DND-41 (cell line): Measurements from ENCODE around the gene DYNLT2B.
"Not testable (repeated sequence)": the region's sequence is repeated elsewhere in the genome, so short reads cannot be mapped to it uniquely, and the experiment has no call there.

Source experiments
- ATAC-seq: fragments of 200-7000 bp; cut with Tn5 transposase; 3 replicates; pipeline ENCODE4 v1.9.1; 2021; ENCODE audit warnings: low read depth; ENCODE audit not compliant: insufficient read depth
- DNase-seq: peaks from one replicate; pipeline ENCODE4 v3.0.0-alpha.2; 2020
- H2AFZ ChIP-seq: 2 replicates; pipeline ENCODE4 v1.6.0; 2012; ENCODE audit warnings: low read depth, low read length
- H3K27ac ChIP-seq: 2 replicates; pipeline ENCODE4 v1.5.1; 2012; ENCODE audit warnings: low read length, inconsistent platforms
- H3K27me3 ChIP-seq: fragments of 200-600 bp; sonication (generic); 2 replicates; pipeline ENCODE4 v1.6.0; 2012; ENCODE audit warnings: low read length, mild to moderate bottlenecking, inconsistent platforms; ENCODE audit not compliant: insufficient read depth, poor library complexity
- H3K36me3 ChIP-seq: 2 replicates; pipeline ENCODE4 v1.5.1; 2012; ENCODE audit warnings: low read length, inconsistent platforms; ENCODE audit not compliant: insufficient read depth
- H3K4me1 ChIP-seq: 2 replicates; pipeline ENCODE4 v1.5.1; 2012; ENCODE audit warnings: mild to moderate bottlenecking, low read length; ENCODE audit not compliant: insufficient read depth
- H3K4me2 ChIP-seq: 2 replicates; pipeline ENCODE4 v1.6.0; 2012; ENCODE audit warnings: mild to moderate bottlenecking, moderate library complexity, low read length, inconsistent platforms; ENCODE audit not compliant: insufficient read depth
- H3K4me3 ChIP-seq, 2 experiments: fragments of 200-600 bp in 1 of 2; shearing (Covaris generic) in 1 of 2; 2 replicates each; pipeline ENCODE4 v1.5.1; 2012 to 2016; ENCODE audit warnings: inconsistent platforms in 2 of 2, low read length in 2 of 2, mild to moderate bottlenecking in 2 of 2, low read depth in 1 of 2, moderate library complexity in 1 of 2
- H3K79me2 ChIP-seq: 2 replicates; pipeline ENCODE4 v1.6.0; 2012; ENCODE audit warnings: low read length, inconsistent platforms; ENCODE audit not compliant: insufficient read depth
- H3K9ac ChIP-seq: 2 replicates; pipeline ENCODE4 v1.6.0; 2012; ENCODE audit warnings: low read depth, mild to moderate bottlenecking, inconsistent platforms, low read length, moderate library complexity
- H3K9me3 ChIP-seq: 2 replicates; pipeline ENCODE4 v1.5.1; 2012; ENCODE audit warnings: low read length, moderate library complexity, mild to moderate bottlenecking, inconsistent platforms; ENCODE audit not compliant: insufficient read depth, severe bottlenecking
- H4K20me1 ChIP-seq: 2 replicates; pipeline ENCODE4 v1.6.0; 2012; ENCODE audit warnings: low read length; ENCODE audit not compliant: insufficient read depth
- EZH2 ChIP-seq: IDR thresholded peaks from 3 replicates; pipeline ENCODE4 v1.6.1; 2012; ENCODE audit warnings: borderline replicate concordance, low read depth, mild to moderate bottlenecking, moderate library complexity, low read length, inconsistent platforms; ENCODE audit not compliant: severe bottlenecking
- TF ChIP-seq, protein P1 (sequence below): IDR thresholded peaks from 2 replicates; pipeline ENCODE4 v1.5.1; 2012; ENCODE audit warnings: borderline replicate concordance, low read length, moderate library complexity, mild to moderate bottlenecking; ENCODE audit not compliant: poor library complexity, severe bottlenecking; ENCODE audit errors: extremely low read depth

Gene DYNLT2B

DNA sequence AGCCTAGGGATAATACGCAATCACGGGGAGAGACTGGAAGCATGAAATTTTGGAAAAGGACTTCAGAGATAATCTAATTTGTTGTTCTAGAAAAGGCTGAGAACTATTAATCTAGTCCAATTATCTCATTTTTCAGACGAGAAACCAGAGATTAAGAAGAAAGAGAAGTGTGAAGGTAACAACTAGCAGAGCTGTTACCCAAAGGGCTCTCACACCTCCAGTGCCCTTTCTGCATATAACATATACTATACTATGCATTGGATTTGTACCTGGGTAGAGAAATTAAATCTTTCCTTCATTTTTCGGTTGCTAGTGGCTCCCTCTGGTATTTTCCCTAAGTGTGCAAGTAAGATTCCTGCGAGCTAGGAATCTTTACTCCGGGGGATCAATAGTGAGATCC is 33.5 kb upstream of the DYNLT2B start:
- Histone ChIP-seq H3K4me2 (no peak overlapping the region), H3K4me1 (no peaks in the 10 kb centered on the region), H4K20me1 (no peaks in the 10 kb centered on the region), H3K4me3 (no peak overlapping the region), H3K27ac (no peak overlapping the region), H3K9ac (no peak overlapping the region), H2AFZ (no peak overlapping the region), H3K27me3 (no peaks in the 10 kb centered on the region), H3K79me2 (no peaks in the 10 kb centered on the region), H3K9me3 (no peaks in the 10 kb centered on the region), H3K36me3 (peaks cover 36% of the 10 kb centered on the region)
- DNase-seq = no peak
- ATAC-seq = no peak
- TF ChIP-seq, protein P1, sequence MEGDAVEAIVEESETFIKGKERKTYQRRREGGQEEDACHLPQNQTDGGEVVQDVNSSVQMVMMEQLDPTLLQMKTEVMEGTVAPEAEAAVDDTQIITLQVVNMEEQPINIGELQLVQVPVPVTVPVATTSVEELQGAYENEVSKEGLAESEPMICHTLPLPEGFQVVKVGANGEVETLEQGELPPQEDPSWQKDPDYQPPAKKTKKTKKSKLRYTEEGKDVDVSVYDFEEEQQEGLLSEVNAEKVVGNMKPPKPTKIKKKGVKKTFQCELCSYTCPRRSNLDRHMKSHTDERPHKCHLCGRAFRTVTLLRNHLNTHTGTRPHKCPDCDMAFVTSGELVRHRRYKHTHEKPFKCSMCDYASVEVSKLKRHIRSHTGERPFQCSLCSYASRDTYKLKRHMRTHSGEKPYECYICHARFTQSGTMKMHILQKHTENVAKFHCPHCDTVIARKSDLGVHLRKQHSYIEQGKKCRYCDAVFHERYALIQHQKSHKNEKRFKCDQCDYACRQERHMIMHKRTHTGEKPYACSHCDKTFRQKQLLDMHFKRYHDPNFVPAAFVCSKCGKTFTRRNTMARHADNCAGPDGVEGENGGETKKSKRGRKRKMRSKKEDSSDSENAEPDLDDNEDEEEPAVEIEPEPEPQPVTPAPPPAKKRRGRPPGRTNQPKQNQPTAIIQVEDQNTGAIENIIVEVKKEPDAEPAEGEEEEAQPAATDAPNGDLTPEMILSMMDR = no peak
- no peak for TF ChIP-seq EZH2

DNA sequence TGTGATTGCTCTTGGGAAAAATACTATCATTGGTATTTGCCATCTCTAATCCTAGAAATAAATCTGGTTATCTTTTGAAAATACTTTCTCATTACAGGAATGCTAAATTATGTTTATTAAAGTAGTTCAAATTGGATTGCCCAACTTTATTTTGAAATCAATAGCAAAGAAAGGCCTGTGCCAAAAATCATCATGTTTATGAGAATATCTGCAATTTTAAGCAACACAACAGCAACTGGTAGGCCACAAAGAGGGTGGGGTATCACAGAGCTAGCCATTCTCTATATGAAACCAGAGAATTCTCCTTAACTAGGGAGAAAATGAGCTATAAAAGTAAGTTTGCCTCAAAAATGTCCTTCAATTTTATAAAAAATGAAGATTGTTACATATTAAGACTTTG is 32.0 kb upstream of the DYNLT2B start:
- DNase-seq (no peak), ATAC-seq (no peak)
- Histone ChIP-seq H3K27ac (no peak overlapping the region), H3K79me2 (no peaks in the 10 kb centered on the region), H3K9ac (no peak overlapping the region), H2AFZ (no peak overlapping the region), H3K9me3 (no peaks in the 10 kb centered on the region), H3K4me2 (no peak overlapping the region), H3K27me3 (no peaks in the 10 kb centered on the region), H4K20me1 (no peaks in the 10 kb centered on the region), H3K36me3 (peaks cover 21% of the 10 kb centered on the region), H3K4me1 (no peaks in the 10 kb centered on the region), H3K4me3 (no peak overlapping the region)
- no peak for TF ChIP-seq EZH2
- TF ChIP-seq, protein P1 = no peak

DNA sequence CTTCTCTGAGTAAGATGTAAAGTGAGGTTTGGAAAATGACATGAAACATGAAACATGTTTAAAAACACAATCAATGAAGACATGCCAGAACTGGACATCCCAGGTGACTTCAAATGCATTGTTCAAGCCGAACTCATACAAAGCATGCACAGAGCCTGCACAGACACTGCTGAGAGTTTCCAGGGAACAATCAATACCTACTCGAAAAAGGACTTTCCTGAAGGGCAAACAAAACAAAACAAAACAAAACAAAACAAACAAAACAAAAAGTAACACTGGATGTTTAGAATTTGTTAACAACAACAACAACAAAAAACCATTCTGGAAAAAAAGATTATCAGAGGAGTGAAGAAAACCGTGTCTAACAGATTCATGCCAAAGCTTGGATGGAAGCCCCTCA is 30.7 kb upstream of the DYNLT2B start:
- TF ChIP-seq, protein P1 = no peak
- no peak for TF ChIP-seq EZH2
- no peaks in the 10 kb centered on the region for H3K9me3 ChIP-seq
- no peaks in the 10 kb centered on the region for H3K4me1 ChIP-seq
- no peak overlapping the region for H3K9ac ChIP-seq
- H4K20me1 ChIP-seq = no peaks in the 10 kb centered on the region
- no peaks in the 10 kb centered on the region for H3K27me3 ChIP-seq
- H3K4me2 ChIP-seq = no peak overlapping the region
- ATAC-seq (no peak), DNase-seq (no peak)
- H3K27ac ChIP-seq = no peak overlapping the region
- H3K36me3 ChIP-seq = peaks cover 9% of the 10 kb centered on the region; the same call in 1 of the 2 replicates
- H3K79me2 ChIP-seq = no peaks in the 10 kb centered on the region
- H3K4me3 ChIP-seq = no peak overlapping the region
- no peak overlapping the region for H2AFZ ChIP-seq

DNA sequence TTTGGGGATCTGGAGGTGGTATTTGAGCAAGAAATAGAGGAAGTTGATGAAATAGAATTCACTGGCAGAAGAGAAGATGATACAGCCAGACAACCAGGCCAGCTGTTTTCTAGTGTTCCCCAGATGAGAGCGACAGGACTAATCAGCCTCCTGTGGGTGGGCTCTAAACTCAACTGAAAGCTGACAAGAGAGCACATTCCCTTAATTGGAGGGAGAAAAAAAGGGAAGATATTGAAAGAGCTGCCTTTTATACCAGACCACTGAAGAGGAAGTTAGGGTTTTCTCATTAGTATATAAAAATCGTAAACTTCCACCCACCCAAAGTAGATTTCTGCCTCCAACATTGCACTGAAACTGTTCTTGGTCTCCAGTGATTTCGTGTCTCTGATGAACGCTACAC is 26.6 kb upstream of the DYNLT2B start:
- no peak for TF ChIP-seq EZH2
- TF ChIP-seq, protein P1 = no peak
- no peak for DNase-seq

DNA sequence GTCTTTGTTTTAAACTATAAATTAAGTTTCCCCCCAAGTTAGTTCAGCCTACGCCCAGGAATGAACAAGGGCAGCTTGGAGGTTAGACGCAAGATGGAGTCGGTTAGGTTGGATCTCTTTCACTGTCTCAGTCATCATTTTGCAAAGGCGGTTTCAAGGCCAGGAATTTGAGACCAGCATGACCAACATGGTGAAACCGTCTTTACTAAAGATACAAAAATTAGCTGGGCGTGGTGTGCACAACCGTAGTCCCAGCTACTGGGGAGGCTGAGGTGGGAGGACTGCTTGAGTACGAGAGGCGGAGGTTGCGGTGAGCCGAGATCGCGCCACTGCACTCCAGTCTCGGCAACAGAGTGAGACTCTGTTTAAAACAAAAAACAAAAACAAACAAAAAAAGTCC is 25.9 kb upstream of the DYNLT2B start:
- H3K9ac ChIP-seq, H3K4me3 ChIP-seq, H3K4me2 ChIP-seq, DNase-seq, ATAC-seq, H3K27ac ChIP-seq, H3K27me3 ChIP-seq, H4K20me1 ChIP-seq, H3K79me2 ChIP-seq, H2AFZ ChIP-seq, H3K36me3 ChIP-seq, H3K4me1 ChIP-seq, H3K9me3 ChIP-seq: not testable (repeated sequence)

More for the DNA sequence above, 26.6 kb upstream of the DYNLT2B start:
- Histone ChIP-seq H4K20me1 (no peaks in the 10 kb centered on the region), H3K79me2 (no peaks in the 10 kb centered on the region), H2AFZ (no peak overlapping the region), H3K4me3 (no peak overlapping the region), H3K36me3 (peaks cover 8% of the 10 kb centered on the region; the same call in 1 of the 2 replicates), H3K9me3 (no peaks in the 10 kb centered on the region), H3K4me1 (no peaks in the 10 kb centered on the region), H3K9ac (no peak overlapping the region), H3K27me3 (no peaks in the 10 kb centered on the region), H3K27ac (no peak overlapping the region), H3K4me2 (no peak overlapping the region)
- no peak for ATAC-seq
